GM19372 (cell line): Measurements from ENCODE around the gene TXNDC17.
"Not testable (repeated sequence)": the region's sequence is repeated elsewhere in the genome, so short reads cannot be mapped to it uniquely, and the experiment has no call there.

Experiments used
- ATAC-seq: cut with Tn5 transposase; IDR thresholded peaks from one replicate; pipeline ENCODE4 v1.9.1; 2021; ENCODE audit warnings: mild to moderate bottlenecking, low read depth, moderate library complexity; ENCODE audit not compliant: unreplicated experiment

Gene TXNDC17

GRCh38 chr17:6636616-6637457 is 4.0 kb upstream of the TXNDC17 start:
- no peak for ATAC-seq

GRCh38 chr17:6637458-6637840 is 3.4 kb upstream of the TXNDC17 start:
- ATAC-seq = no peak

- no peak for ATAC-seq
Measured at GRCh38 chr17:6638046-6638908, 2.6 kb upstream of the TXNDC17 start.

GRCh38 chr17:6639014-6639585 is 1.8 kb upstream of the TXNDC17 start:
- ATAC-seq = no peak

DNA sequence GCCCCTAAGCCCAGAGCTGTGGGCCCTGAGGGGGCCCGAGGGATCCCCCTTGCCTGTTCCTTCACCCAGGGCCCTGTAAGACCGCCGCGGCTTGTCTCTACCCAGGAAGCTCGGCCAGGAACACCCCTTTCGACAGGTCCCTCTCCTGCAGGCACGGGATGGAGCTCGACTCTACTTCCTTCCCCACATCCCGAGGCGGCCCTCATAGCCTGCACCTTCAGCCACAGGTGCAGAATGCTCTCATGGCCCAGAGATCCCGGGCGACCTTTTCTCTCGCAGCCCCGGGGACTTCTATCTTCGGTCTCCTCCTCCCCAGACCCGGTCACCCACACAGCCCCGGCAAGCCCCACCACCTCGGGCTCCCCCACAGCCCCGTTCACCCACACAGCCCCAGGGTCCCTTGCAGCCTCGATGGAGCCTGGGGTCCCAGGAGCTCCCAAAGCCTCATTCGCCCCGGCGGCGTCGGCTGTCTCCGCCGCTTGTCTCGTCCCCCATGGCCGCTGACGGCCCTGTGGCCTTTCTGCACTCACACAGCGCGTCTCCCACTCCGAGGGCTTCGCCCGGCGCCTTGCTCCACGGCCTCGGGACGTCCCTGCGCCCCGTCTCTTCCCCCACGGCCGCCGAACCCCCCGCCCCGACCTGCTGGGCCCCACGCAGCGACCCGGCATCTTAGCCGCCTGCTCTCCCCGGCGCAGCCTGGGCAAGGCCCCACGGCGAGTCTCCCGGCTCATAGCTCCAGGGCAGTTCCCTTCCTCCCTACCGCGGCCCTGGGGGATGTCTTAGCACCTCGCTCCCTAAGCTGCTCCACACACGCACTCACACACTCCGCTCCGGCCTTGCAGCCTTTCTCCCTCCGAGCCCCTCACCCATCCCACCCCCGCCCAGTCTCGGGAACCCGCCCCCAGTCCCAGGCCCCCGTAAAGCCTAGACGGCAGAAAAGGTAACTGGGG is 999 bp upstream of the TXNDC17 start:
- ATAC-seq = peak; percentile 12

DNA sequence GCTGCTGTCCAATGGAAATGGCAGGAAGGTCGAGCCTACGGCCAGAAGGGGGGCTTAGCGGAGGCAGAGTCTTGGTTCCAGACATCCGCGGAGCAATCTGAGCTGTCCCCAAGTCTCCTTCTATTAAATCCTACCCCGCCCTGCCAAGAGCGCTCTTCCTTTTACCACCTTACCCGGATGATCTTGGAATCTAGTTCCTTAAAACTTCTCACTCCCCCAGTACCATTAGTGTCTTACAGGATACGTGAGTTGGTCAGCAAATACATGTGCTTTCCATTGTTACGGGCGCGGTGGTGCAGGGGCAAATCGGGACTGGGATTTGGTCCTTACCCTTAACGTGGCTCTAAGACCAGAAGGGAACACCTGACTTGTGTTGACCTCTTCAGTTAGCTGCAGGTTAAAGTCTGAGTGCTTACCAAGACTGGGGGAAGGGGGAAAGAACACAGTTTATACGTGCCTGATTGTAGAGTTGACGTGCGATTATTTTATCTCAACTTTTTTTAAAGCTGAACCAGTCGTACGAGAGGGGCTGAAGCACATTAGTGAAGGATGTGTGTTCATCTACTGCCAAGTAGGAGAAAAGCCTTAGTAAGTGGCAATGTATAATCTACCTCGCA is 495 bp downstream of the TXNDC17 start:
- ATAC-seq = peak; percentile 8

GRCh38 chr17:6642592-6642991 is 1.7 kb downstream of the TXNDC17 start:
- ATAC-seq = no peak

- ATAC-seq = no peak
Measured at GRCh38 chr17:6643451-6644125, 2.7 kb downstream of the TXNDC17 start.

DNA sequence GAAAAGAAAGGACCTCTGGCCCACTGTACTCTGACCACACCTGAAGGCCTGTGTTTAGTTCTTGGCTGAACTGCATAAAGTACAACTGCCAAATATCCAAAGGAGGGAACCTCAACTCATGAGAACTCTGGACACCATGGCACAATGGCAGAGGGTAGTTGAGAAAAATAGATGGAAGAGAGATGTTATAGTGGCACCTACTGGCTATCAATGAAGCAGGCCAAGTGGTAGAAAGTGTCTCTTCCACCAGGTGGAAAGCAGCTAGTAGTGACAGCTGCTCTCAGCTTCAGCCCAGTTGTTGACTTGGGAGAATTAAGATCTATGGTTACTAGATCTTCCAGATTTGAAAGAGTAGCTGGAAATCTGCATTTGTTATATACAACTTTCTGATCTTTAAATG is 7.3 kb downstream of the TXNDC17 start:
- no peak for ATAC-seq

DNA sequence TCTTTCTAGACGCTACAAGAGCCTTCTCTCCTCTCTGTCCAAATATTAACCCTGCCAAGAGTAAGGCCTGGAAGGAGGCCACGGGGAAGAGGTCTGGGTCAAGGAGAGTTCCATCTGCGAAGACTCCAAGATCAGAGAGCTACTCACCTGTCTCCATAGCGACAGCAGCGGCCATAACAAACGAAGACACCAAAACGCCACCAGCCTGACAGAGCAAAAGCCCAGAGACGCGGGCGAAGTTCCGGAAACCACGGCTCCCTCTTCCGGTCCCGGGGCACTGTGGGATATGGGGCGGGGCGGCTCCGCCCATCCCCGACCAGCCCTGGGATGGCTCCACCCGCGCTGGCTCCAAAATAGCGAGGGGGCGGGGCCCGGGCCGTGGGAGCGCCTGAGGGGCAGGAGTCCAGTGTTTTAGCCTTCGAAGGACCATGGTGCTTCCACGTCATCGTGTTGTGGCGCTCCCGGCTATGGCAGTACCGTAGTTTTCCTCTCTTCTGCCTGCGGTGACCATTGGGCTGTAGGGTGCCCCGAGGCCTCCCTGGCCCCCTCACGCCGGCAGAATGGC is 10.6 kb downstream of the TXNDC17 start, which contains the start of the genes C17orf100 and MED31:
Gene C17orf100 (plus strand): TSS at position 409 of the 565 bp plus-strand sequence. CDS start 152 bp downstream, at position 561.
Gene MED31 (minus strand): TSS at position 252 of the 565 bp plus-strand sequence. CDS start 77 bp downstream, at position 175.
- peak; percentile 76 for ATAC-seq

DNA sequence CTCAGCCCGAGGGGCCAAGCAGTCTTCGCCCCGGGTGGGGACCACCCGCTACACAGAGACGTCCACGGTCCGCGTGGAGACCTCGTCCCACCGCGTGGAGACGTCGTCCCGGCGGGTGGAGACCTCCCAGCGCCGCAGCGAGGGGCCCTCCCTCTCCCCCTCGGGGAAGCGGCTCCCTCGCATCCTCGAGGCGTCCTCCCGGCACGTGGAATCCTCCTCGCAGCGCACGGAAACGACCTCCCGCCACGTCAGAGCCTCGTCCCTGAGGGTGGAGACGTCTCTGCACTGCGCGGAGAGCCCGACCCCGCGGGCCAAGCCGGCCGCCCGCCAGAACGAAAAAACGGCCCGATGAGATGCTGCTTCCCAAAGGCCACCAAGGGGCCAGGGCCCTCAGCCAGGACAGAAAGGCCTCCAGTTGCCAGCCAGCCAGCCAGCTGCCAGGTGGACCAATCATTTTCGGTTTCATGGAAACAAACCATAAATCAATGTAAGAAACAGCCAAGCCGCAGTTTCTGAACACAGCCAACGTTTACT is 11.1 kb downstream of the TXNDC17 start:
- ATAC-seq = no peak

DNA sequence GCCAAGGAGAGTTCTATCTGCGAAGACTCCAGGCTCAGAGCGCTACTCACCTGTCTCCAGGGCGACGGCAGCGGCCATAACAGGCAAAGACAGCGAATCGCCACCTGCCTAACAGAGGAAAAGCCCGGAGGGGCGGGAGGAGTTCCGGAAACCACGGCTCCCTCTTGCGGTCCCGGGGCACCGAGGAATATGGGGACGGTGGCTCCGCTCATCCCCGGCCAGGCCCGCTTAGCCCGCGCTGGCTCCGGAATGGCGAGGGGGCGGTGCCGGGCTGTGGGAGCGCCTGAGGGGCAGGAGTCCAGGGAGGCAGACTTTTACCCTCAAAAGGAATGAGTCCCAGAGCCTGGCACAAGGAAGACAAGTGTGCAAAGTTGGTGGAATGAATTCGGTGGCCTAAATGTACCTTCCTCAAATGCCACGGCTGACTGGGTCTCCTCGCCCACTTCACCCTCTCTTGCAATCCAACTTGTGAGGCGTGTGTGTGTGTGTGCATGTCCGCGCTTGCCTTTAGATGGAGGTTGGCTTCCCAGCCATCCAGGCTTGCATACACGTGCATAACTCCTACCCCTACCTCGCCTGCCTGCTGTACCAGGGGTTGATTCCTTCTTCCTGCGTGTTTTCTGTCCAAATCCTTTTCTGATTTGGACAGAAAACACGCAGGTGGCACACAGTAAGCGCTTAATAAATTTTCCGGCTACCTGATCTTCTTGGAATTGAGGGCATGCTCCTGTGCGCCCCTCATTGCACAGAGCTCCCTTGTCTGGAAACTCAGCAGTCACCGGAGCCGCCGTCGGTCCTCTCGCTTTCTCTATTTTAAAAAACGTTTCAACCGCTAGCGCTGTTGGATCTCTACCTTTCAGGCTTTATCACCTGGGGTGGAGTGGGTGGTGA is 14.2 kb downstream of the TXNDC17 start:
- ATAC-seq = no peak

DNA sequence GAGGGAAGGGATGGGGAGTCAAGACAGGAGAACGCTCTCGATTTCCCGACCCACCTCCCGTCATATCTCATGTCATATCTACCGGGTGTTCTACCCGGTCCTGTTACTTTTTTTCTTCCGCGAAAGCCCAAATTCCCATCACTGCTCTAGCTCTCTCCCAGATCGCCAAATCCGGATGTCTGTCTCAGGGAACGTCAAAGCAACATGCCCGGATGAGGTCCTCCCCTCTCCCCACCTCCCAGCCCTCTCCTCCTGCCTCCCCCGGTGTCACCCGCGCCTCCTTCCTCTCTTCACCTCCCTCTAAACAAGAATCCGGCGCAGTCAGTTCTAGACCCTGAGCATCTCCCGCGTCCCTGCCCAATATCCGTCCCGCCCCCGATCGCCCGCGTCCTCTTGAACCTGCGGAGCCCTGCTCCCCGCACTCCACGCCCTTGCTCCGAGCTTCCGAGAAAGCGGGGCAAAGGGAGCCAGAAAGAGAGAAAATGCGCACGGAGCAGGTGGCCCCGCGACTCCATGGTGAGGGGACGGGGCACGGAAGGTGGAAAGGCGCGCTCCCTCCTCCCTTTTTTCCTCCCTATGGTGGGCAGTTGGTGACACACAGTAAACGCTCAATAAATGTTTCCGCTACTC is 15.0 kb downstream of the TXNDC17 start:
- not testable (repeated sequence) for ATAC-seq

GRCh38 chr17:6656797-6657632 is 16.2 kb downstream of the TXNDC17 start:
- not testable (repeated sequence) for ATAC-seq

- no peak for ATAC-seq
Measured at GRCh38 chr17:6657633-6658287, 16.9 kb downstream of the TXNDC17 start.
